Stomach (tissue), 4 donors: ENCODE data around the gene TXLNB.

ENCODE experiments used
- CTCF ChIP-seq, 7 experiments: fragments of 450-650 bp in 4 of 7; fragments of 200-600 bp in 3 of 7; sonication (generic) in 3 of 7; IDR thresholded peaks; one replicate each; pipeline ENCODE4 v1.5.1; 2016 to 2019; ENCODE audit warnings: antibody characterized with exemption in 7 of 7, control low read depth in 2 of 7, mild to moderate bottlenecking in 1 of 7
- EP300 ChIP-seq: sonication (generic); formaldehyde crosslinking; IDR thresholded peaks from one replicate; pipeline ENCODE4 v1.6.1; 2017; ENCODE audit warnings: antibody characterized with exemption
- POLR2A ChIP-seq, 4 donors: fragments of 450-650 bp; IDR thresholded peaks; one replicate each; pipeline ENCODE4 v1.6.1; 2016; ENCODE audit warnings: antibody characterized with exemption in 4 of 4, control low read depth in 2 of 4, mild to moderate bottlenecking in 1 of 4, moderate library complexity in 1 of 4
- POLR2AphosphoS5 ChIP-seq, 3 donors: sonication (generic); formaldehyde crosslinking; IDR thresholded peaks; one replicate each; pipeline ENCODE4 v1.6.1; 2016; ENCODE audit warnings: antibody characterized with exemption in 3 of 3

GRCh38 chr6:139219271-139219729, 72.5 kb downstream of the TXLNB start:
- TF ChIP-seq CTCF (IDR thresholded peaks at IDR 0.05) = peak in 5 of 7 experiments; percentile 46 to 88 (median 79)
- TF ChIP-seq POLR2AphosphoS5 (IDR thresholded peaks at IDR 0.05) = peak; percentile 35 to 76 (median 58)
- no peak for TF ChIP-seq EP300
- TF ChIP-seq POLR2A (IDR thresholded peaks at IDR 0.05) = no peak
